ENCODE measurements around the gene PDE3A. TPM values are rescaled to one million over a fixed set of nuclear protein-coding genes. Genes with fewer than 3 reads are reported as not detected.

Gene PDE3A
- total and polyA plus RNA-seq, 2 experiments from 2014 or later = 11.1 to 61.6 TPM

GRCh38 chr12:20411345-20411744, 43.0 kb downstream of the PDE3A start:
- no peak for TF ChIP-seq EZH2 (IDR thresholded peaks at IDR 0.05; ENCODE audit: borderline replicate concordance)
- H3K4me2 ChIP-seq = no peak overlapping the region
- no peaks in the 10 kb centered on the region for H3K27me3 ChIP-seq
- H2AFZ ChIP-seq = no peak overlapping the region
- no peaks in the 10 kb centered on the region for H3K4me1 ChIP-seq (ENCODE audit: insufficient read depth)
- no peaks in the 10 kb centered on the region for H3K9me3 ChIP-seq (ENCODE audit: low read depth)
- no peak overlapping the region for H3K4me3 ChIP-seq
- H3K36me3 ChIP-seq (replicated peaks; ENCODE audit: insufficient read depth, low read depth) = no peaks in the 10 kb centered on the region
- H4K20me1 ChIP-seq (ENCODE audit: insufficient read depth, poor library complexity, severe bottlenecking) = peaks cover 1% of the 10 kb centered on the region
- WGBS (ENCODE audit: low lambda C conversion rate, missing lambda C conversion rate) = 60% methylated on average over 3 of the region's 3 CpGs
- no peak overlapping the region for H3K27ac ChIP-seq
- H3K9me2 ChIP-seq (replicated peaks; ENCODE audit: insufficient read depth) = no peaks in the 10 kb centered on the region
- no peak for DNase-seq (ENCODE audit: low spot score)
- H3K79me2 ChIP-seq = peaks cover 68% of the 10 kb centered on the region

- no peaks in the 10 kb centered on the region for H3K4me1 ChIP-seq (ENCODE audit: insufficient read depth)
- no peaks in the 10 kb centered on the region for H3K36me3 ChIP-seq (replicated peaks; ENCODE audit: insufficient read depth, low read depth)
- WGBS (ENCODE audit: low lambda C conversion rate, missing lambda C conversion rate) = 85% methylated on average over 4 of the region's 4 CpGs
- TF ChIP-seq EZH2phosphoT487 (IDR thresholded peaks at IDR 0.05; ENCODE audit: low read depth, severe bottlenecking, unreplicated experiment) = no peak
- no peak for TF ChIP-seq CTCF (IDR thresholded peaks at IDR 0.05; ENCODE audit: poor library complexity)
- no peak for TF ChIP-seq EZH2 (IDR thresholded peaks at IDR 0.05; ENCODE audit: borderline replicate concordance)
- H4K20me1 ChIP-seq (ENCODE audit: insufficient read depth, poor library complexity, severe bottlenecking) = peaks cover 7% of the 10 kb centered on the region
- no peaks in the 10 kb centered on the region for H3K9me3 ChIP-seq (ENCODE audit: low read depth)
- no peaks in the 10 kb centered on the region for H3K27me3 ChIP-seq
- no peak overlapping the region for H3K4me2 ChIP-seq
- no peak overlapping the region for H3K27ac ChIP-seq
- peaks cover 68% of the 10 kb centered on the region for H3K79me2 ChIP-seq
- H3K9me2 ChIP-seq (replicated peaks; ENCODE audit: insufficient read depth) = no peaks in the 10 kb centered on the region
- no peak for DNase-seq (ENCODE audit: low spot score)
- H3K4me3 ChIP-seq = no peak overlapping the region
- H2AFZ ChIP-seq = no peak overlapping the region
These were observed 46.7 kb downstream of the PDE3A start for GRCh38 chr12:20415028-20415427.

- TF ChIP-seq CTCF (IDR thresholded peaks at IDR 0.05; ENCODE audit: poor library complexity) = no peak
- no peak for TF ChIP-seq EZH2 (IDR thresholded peaks at IDR 0.05; ENCODE audit: borderline replicate concordance)
- TF ChIP-seq EZH2phosphoT487 (IDR thresholded peaks at IDR 0.05; ENCODE audit: low read depth, severe bottlenecking, unreplicated experiment) = no peak
- no peaks in the 10 kb centered on the region for H3K9me2 ChIP-seq (replicated peaks; ENCODE audit: insufficient read depth)
- H3K27ac ChIP-seq = no peak overlapping the region
- no peak overlapping the region for H3K4me2 ChIP-seq
- H3K79me2 ChIP-seq = peaks cover 66% of the 10 kb centered on the region
- no peaks in the 10 kb centered on the region for H3K36me3 ChIP-seq (replicated peaks; ENCODE audit: insufficient read depth, low read depth)
- H2AFZ ChIP-seq = no peak overlapping the region
- no peaks in the 10 kb centered on the region for H3K4me1 ChIP-seq (ENCODE audit: insufficient read depth)
- 78% methylated on average over 6 of the region's 6 CpGs for WGBS (ENCODE audit: low lambda C conversion rate, missing lambda C conversion rate)
- H4K20me1 ChIP-seq (ENCODE audit: insufficient read depth, poor library complexity, severe bottlenecking) = peaks cover 7% of the 10 kb centered on the region
- no peaks in the 10 kb centered on the region for H3K27me3 ChIP-seq
- H3K9me3 ChIP-seq (ENCODE audit: low read depth) = no peaks in the 10 kb centered on the region
- no peak overlapping the region for H3K4me3 ChIP-seq
- no peak for DNase-seq (ENCODE audit: low spot score)
These were observed 47.3 kb downstream of the PDE3A start for GRCh38 chr12:20415641-20416040.

GRCh38 chr12:20420557-20420956, 52.2 kb downstream of the PDE3A start:
- Histone ChIP-seq H3K79me2 (peaks cover 72% of the 10 kb centered on the region), H3K9me2 (replicated peaks; ENCODE audit: insufficient read depth) (no peaks in the 10 kb centered on the region), H3K4me2 (peak overlapping the region; percentile 4), H3K4me3 (no peak overlapping the region), H3K27ac (peak overlapping the region; percentile 3), H3K4me1 (ENCODE audit: insufficient read depth) (peaks cover 7% of the 10 kb centered on the region), H4K20me1 (ENCODE audit: insufficient read depth, poor library complexity, severe bottlenecking) (peaks cover 7% of the 10 kb centered on the region), H3K36me3 (replicated peaks; ENCODE audit: insufficient read depth, low read depth) (no peaks in the 10 kb centered on the region), H3K27me3 (no peaks in the 10 kb centered on the region), H2AFZ (no peak overlapping the region), H3K9me3 (ENCODE audit: low read depth) (no peaks in the 10 kb centered on the region)
- 55% methylated on average over 6 of the region's 6 CpGs for WGBS (ENCODE audit: low lambda C conversion rate, missing lambda C conversion rate)
- TF ChIP-seq EZH2 (IDR thresholded peaks at IDR 0.05; ENCODE audit: borderline replicate concordance) (no peak), EZH2phosphoT487 (IDR thresholded peaks at IDR 0.05; ENCODE audit: low read depth, severe bottlenecking, unreplicated experiment) (no peak), CTCF (IDR thresholded peaks at IDR 0.05; ENCODE audit: poor library complexity) (no peak)
- no peak for DNase-seq (ENCODE audit: low spot score)

Data from hepatocyte (in vitro differentiated cells).